MM.1S (cell line): ENCODE data around the gene RBFOX2.

Experiments
- EZH2 ChIP-seq: fragments of 300-600 bp; sonication (generic); optimal IDR thresholded peaks from 2 replicates; pipeline ENCODE3; 2017; ENCODE audit warnings: low read depth, mild to moderate bottlenecking, antibody characterized with exemption, low read length, mixed read lengths
- EZH2phosphoT487 ChIP-seq: fragments of 300-600 bp; sonication (generic); IDR thresholded peaks from 2 replicates; pipeline ENCODE4 v1.6.1; 2018; ENCODE audit warnings: antibody characterized with exemption, low read length
- TF ChIP-seq, protein P1 (sequence below): fragments of 300-600 bp; sonication (generic); IDR thresholded peaks from 2 replicates; pipeline ENCODE4 v1.5.1; 2016; ENCODE audit warnings: antibody characterized with exemption, low read length, mixed read lengths

DNA sequence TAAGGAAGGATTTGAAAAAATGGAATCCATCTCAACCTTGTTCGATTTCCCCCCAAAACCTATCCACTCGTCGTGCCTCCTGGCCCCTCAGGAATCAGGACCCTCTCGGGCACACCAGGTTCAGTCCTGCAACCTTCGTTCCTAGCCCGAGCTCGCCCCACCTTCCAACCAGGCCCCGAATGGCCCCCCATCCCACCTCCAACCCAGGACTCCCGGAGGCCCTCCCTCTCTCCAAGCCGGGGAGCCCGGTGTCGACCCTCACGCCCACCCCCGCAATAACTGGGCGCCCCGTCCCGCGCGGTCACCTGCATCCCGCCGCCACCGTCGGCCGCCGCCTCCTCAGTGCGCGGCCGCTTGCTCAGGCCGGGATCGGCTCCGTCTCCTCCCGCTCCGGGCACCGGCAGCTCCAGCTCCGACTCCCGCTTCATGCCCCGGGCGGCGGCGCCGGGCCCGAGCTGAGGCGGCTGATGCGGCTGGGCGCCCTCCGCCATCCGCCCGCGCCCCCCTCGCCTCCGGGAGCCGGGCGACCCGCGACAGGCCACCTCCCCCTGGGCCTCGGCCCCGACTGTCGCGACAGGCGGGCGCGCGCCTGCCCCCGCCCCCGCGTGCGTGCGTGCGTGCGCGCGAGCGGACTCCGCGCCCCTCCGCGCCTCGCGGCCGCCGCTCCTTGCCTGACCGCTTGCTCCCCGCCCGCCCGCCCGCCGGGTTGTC, 534 bp downstream of the RBFOX2 start:
- TF ChIP-seq, protein P1, sequence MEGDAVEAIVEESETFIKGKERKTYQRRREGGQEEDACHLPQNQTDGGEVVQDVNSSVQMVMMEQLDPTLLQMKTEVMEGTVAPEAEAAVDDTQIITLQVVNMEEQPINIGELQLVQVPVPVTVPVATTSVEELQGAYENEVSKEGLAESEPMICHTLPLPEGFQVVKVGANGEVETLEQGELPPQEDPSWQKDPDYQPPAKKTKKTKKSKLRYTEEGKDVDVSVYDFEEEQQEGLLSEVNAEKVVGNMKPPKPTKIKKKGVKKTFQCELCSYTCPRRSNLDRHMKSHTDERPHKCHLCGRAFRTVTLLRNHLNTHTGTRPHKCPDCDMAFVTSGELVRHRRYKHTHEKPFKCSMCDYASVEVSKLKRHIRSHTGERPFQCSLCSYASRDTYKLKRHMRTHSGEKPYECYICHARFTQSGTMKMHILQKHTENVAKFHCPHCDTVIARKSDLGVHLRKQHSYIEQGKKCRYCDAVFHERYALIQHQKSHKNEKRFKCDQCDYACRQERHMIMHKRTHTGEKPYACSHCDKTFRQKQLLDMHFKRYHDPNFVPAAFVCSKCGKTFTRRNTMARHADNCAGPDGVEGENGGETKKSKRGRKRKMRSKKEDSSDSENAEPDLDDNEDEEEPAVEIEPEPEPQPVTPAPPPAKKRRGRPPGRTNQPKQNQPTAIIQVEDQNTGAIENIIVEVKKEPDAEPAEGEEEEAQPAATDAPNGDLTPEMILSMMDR: no peak
- TF ChIP-seq EZH2: no peak
- no peak for TF ChIP-seq EZH2phosphoT487
